ENCODE results near the gene COL5A2. TPM values are rescaled to one million over a fixed set of nuclear protein-coding genes. Genes with fewer than 3 reads are reported as not detected.

The COL5A2 gene
- polyA plus RNA-seq, 4 donors: 145 to 164 (median 157) TPM

- no peak for DNase-seq (ENCODE audit: low read depth in 4 of 4, low spot score in 3 of 4)
Measured at GRCh38 chr2:189111063-189111715, 68.4 kb downstream of the COL5A2 start.

- no peak for DNase-seq (ENCODE audit: low read depth in 4 of 4, low spot score in 3 of 4)
Measured at GRCh38 chr2:189109921-189110397, 69.6 kb downstream of the COL5A2 start.

GRCh38 chr2:189104934-189105333, 74.6 kb downstream of the COL5A2 start:
- DNase-seq (ENCODE audit: low read depth in 4 of 4, low spot score in 3 of 4): no peak

GRCh38 chr2:189102735-189103134, 76.8 kb downstream of the COL5A2 start:
- DNase-seq (ENCODE audit: low read depth in 4 of 4, low spot score in 3 of 4): no peak

GRCh38 chr2:189097934-189098333, 81.6 kb downstream of the COL5A2 start:
- no peak for DNase-seq (ENCODE audit: low read depth in 4 of 4, low spot score in 3 of 4)

GRCh38 chr2:189096769-189097447, 82.7 kb downstream of the COL5A2 start:
- no peak for DNase-seq (ENCODE audit: low read depth in 4 of 4, low spot score in 3 of 4)

- DNase-seq (ENCODE audit: low read depth in 4 of 4, low spot score in 3 of 4): no peak
Measured at GRCh38 chr2:189095101-189095500, 84.5 kb downstream of the COL5A2 start.

- no peak for DNase-seq (ENCODE audit: low read depth in 4 of 4, low spot score in 3 of 4)
Measured at GRCh38 chr2:189092936-189093335, 86.6 kb downstream of the COL5A2 start.

GRCh38 chr2:189091253-189091652, 88.3 kb downstream of the COL5A2 start:
- no peak for DNase-seq (ENCODE audit: low read depth in 4 of 4, low spot score in 3 of 4)

GRCh38 chr2:189088591-189089205, 90.9 kb downstream of the COL5A2 start:
- DNase-seq (ENCODE audit: low read depth in 4 of 4, low spot score in 3 of 4): no peak

- DNase-seq (ENCODE audit: low read depth in 4 of 4, low spot score in 3 of 4): peak in 1 of 4 donors; percentile 31
Measured at GRCh38 chr2:189086710-189087109, 92.9 kb downstream of the COL5A2 start.

- no peak for DNase-seq (ENCODE audit: low read depth in 4 of 4, low spot score in 3 of 4)
Measured at GRCh38 chr2:189086250-189086649, 93.3 kb downstream of the COL5A2 start.

GRCh38 chr2:189083606-189084005, 96.0 kb downstream of the COL5A2 start:
- no peak for DNase-seq (ENCODE audit: low read depth in 4 of 4, low spot score in 3 of 4)

- DNase-seq (ENCODE audit: low read depth in 4 of 4, low spot score in 3 of 4): no peak
Measured at GRCh38 chr2:189083106-189083505, 96.5 kb downstream of the COL5A2 start.

- peak in 1 of 4 donors; percentile 20 for DNase-seq (ENCODE audit: low read depth in 4 of 4, low spot score in 3 of 4)
Measured at GRCh38 chr2:189082376-189082975, 97.1 kb downstream of the COL5A2 start.

GRCh38 chr2:189076572-189076971, 103.0 kb downstream of the COL5A2 start:
- DNase-seq (ENCODE audit: low read depth in 4 of 4, low spot score in 3 of 4): no peak

GRCh38 chr2:189076120-189076519, 103.4 kb downstream of the COL5A2 start:
- DNase-seq (ENCODE audit: low read depth in 4 of 4, low spot score in 3 of 4): no peak

- no peak for DNase-seq (ENCODE audit: low read depth in 4 of 4, low spot score in 3 of 4)
Measured at GRCh38 chr2:189074506-189074905, 105.1 kb downstream of the COL5A2 start.

- no peak for DNase-seq (ENCODE audit: low read depth in 4 of 4, low spot score in 3 of 4)
Measured at GRCh38 chr2:189072036-189072435, 107.5 kb downstream of the COL5A2 start.

GRCh38 chr2:189069855-189070619, 109.5 kb downstream of the COL5A2 start:
- no peak for DNase-seq (ENCODE audit: low read depth in 4 of 4, low spot score in 3 of 4)

- no peak for DNase-seq (ENCODE audit: low read depth in 4 of 4, low spot score in 3 of 4)
Measured at GRCh38 chr2:189066037-189066436, 113.5 kb downstream of the COL5A2 start.

All from right renal pelvis (tissue), 4 donors.